H9 (cell line): ENCODE results near the gene FKBP10. TPM values are rescaled to one million over a fixed set of nuclear protein-coding genes. Genes with fewer than 3 reads are reported as not detected.

Experiments
- DNase-seq: peaks from one replicate; pipeline ENCODE4 v3.0.0-alpha.2; 2017
- H2AFZ ChIP-seq: one replicate; pipeline ENCODE4 v1.6.1; 2013; ENCODE audit warnings: mild to moderate bottlenecking, low read length, control low read depth, moderate library complexity
- H2AK5ac ChIP-seq: 2 replicates; pipeline ENCODE4 v1.6.1; 2013; ENCODE audit warnings: low read length, control low read depth, mixed read lengths; ENCODE audit not compliant: insufficient read length
- H2BK120ac ChIP-seq: one replicate; pipeline ENCODE4 v1.6.1; 2013; ENCODE audit warnings: low read depth, mild to moderate bottlenecking, low read length, control low read depth, inconsistent platforms; ENCODE audit not compliant: poor library complexity, severe bottlenecking
- H2BK12ac ChIP-seq: 2 replicates; pipeline ENCODE4 v1.6.1; 2013; ENCODE audit warnings: low read length, control low read depth, mixed read lengths, low read depth; ENCODE audit not compliant: insufficient read length
- H2BK15ac ChIP-seq: 2 replicates; pipeline ENCODE4 v1.6.1; 2013; ENCODE audit warnings: low read depth, low read length, control low read depth
- H2BK20ac ChIP-seq: one replicate; pipeline ENCODE4 v1.6.1; 2013; ENCODE audit warnings: low read depth, mild to moderate bottlenecking, low read length, control low read depth, inconsistent platforms; ENCODE audit not compliant: poor library complexity, severe bottlenecking
- H2BK5ac ChIP-seq: 2 replicates; pipeline ENCODE4 v1.6.1; 2013; ENCODE audit warnings: low read length, control low read depth, mixed read lengths; ENCODE audit not compliant: insufficient read length
- H3K14ac ChIP-seq: 2 replicates; pipeline ENCODE4 v1.6.1; 2013; ENCODE audit warnings: low read length, control low read depth; ENCODE audit not compliant: insufficient read depth
- H3K18ac ChIP-seq: 2 replicates; pipeline ENCODE4 v1.6.1; 2013; ENCODE audit warnings: low read depth, mild to moderate bottlenecking, mixed read lengths, low read length, control low read depth; ENCODE audit not compliant: insufficient read length
- H3K23ac ChIP-seq: 2 replicates; pipeline ENCODE4 v1.6.1; 2013; ENCODE audit warnings: low read length, control low read depth, mixed read lengths, low read depth; ENCODE audit not compliant: insufficient read length
- H3K23me2 ChIP-seq: 2 replicates; pipeline ENCODE4 v1.6.1; 2013; ENCODE audit warnings: low read depth, mild to moderate bottlenecking, mixed read lengths, low read length, control low read depth; ENCODE audit not compliant: insufficient read length, poor library complexity, severe bottlenecking
- H3K27ac ChIP-seq: 2 replicates; pipeline ENCODE4 v1.5.1; 2013; ENCODE audit warnings: low read length, control low read depth, mixed read lengths, low read depth; ENCODE audit not compliant: insufficient read length
- H3K27me3 ChIP-seq: 2 replicates; pipeline ENCODE4 v1.6.1; 2013; ENCODE audit warnings: low read length, control low read depth, inconsistent platforms; ENCODE audit not compliant: insufficient read depth
- H3K4ac ChIP-seq: 2 replicates; pipeline ENCODE4 v1.6.1; 2013; ENCODE audit warnings: low read depth, mild to moderate bottlenecking, control low read depth, inconsistent platforms, low read length, moderate library complexity
- H3K4me1 ChIP-seq: 2 replicates; pipeline ENCODE4 v1.6.1; 2013; ENCODE audit warnings: low read length, control low read depth, inconsistent platforms; ENCODE audit not compliant: insufficient read depth
- H3K4me2 ChIP-seq: 2 replicates; pipeline ENCODE4 v1.6.1; 2013; ENCODE audit warnings: low read length, control low read depth, mixed read lengths; ENCODE audit not compliant: insufficient read length, insufficient read depth
- H3K56ac ChIP-seq: 2 replicates; pipeline ENCODE4 v1.6.1; 2013; ENCODE audit warnings: low read depth, mild to moderate bottlenecking, mixed read lengths, low read length, control low read depth; ENCODE audit not compliant: insufficient read length
- H3K79me1 ChIP-seq: 2 replicates; pipeline ENCODE4 v1.6.1; 2013; ENCODE audit warnings: low read depth, mild to moderate bottlenecking, moderate library complexity, low read length, control low read depth, inconsistent platforms; ENCODE audit not compliant: insufficient read depth, poor library complexity, severe bottlenecking
- H3K79me2 ChIP-seq: 2 replicates; pipeline ENCODE4 v1.6.1; 2013; ENCODE audit warnings: low read length, control low read depth, inconsistent platforms; ENCODE audit not compliant: insufficient read depth
- H3K9ac ChIP-seq: 2 replicates; pipeline ENCODE4 v1.6.1; 2013; ENCODE audit warnings: low read length, control low read depth, mixed read lengths; ENCODE audit not compliant: insufficient read length; ENCODE audit errors: extremely low read depth
- H3K9me3 ChIP-seq: one replicate; pipeline ENCODE4 v1.6.1; 2013; ENCODE audit warnings: low read depth, low read length, inconsistent platforms; ENCODE audit not compliant: control insufficient read depth
- H3T11ph ChIP-seq: one replicate; pipeline ENCODE4 v1.6.1; 2013; ENCODE audit warnings: mild to moderate bottlenecking, low read length, control low read depth, inconsistent platforms
- H4K20me1 ChIP-seq: one replicate; pipeline ENCODE4 v1.6.1; 2013; ENCODE audit not compliant: control insufficient read depth, insufficient read length, insufficient read depth
- H4K5ac ChIP-seq: 2 replicates; pipeline ENCODE4 v1.6.1; 2013; ENCODE audit warnings: low read depth, mild to moderate bottlenecking, mixed read lengths, low read length, control low read depth; ENCODE audit not compliant: insufficient read length
- H4K8ac ChIP-seq: replicated peaks from 2 replicates; pipeline ENCODE4 v1.6.1; 2013; ENCODE audit warnings: low read length, control low read depth, mixed read lengths, low read depth; ENCODE audit not compliant: insufficient read length
- H4K91ac ChIP-seq: 2 replicates; pipeline ENCODE4 v1.6.1; 2013; ENCODE audit warnings: low read depth, mild to moderate bottlenecking, moderate library complexity, mixed read lengths, low read length, control low read depth; ENCODE audit not compliant: insufficient read length
- H3K27ac Mint-ChIP-seq, 3 experiments: 2 replicates in 2 of 3; 3 replicates in 1 of 3; pipeline ENCODE4 v1.8.0; 2020 to 2021; ENCODE audit warnings: mixed read lengths in 3 of 3, mild to moderate bottlenecking in 1 of 3, moderate library complexity in 1 of 3
- H3K27me3 Mint-ChIP-seq: 2 replicates; pipeline ENCODE4 v1.8.0; 2021; ENCODE audit warnings: low read depth, mild to moderate bottlenecking, moderate library complexity, mixed read lengths
- H3K36me3 Mint-ChIP-seq, 3 experiments: 2 replicates in 2 of 3; 3 replicates in 1 of 3; pipeline ENCODE4 v1.8.0; 2020 to 2021; ENCODE audit warnings: low read depth in 3 of 3, mixed read lengths in 3 of 3; ENCODE audit not compliant: insufficient read depth in 1 of 3
- H3K4me1 Mint-ChIP-seq, 2 experiments: 2 replicates each; pipeline ENCODE4 v1.8.0; 2020; ENCODE audit warnings: mixed read lengths in 2 of 2
- H3K4me3 Mint-ChIP-seq, 2 experiments: 2 replicates in 1 of 2; 3 replicates in 1 of 2; pipeline ENCODE4 v1.8.0; 2020 to 2021; ENCODE audit warnings: mild to moderate bottlenecking in 2 of 2, mixed read lengths in 2 of 2, moderate library complexity in 1 of 2
- H3K9me3 Mint-ChIP-seq, 2 experiments: 2 replicates in 1 of 2; 3 replicates in 1 of 2; pipeline ENCODE4 v1.8.0; 2020; ENCODE audit warnings: mild to moderate bottlenecking in 2 of 2, mixed read lengths in 2 of 2, moderate library complexity in 1 of 2
- WGBS: extraction: QIAGEN DNeasy Blood & Tissue Kit; methylation state at CpG from one replicate; pipeline ENCODE4 v1.1.7; 2013; ENCODE audit warnings: missing lambda C conversion rate, low lambda C conversion rate, mixed read lengths; ENCODE audit not compliant: insufficient read length; ENCODE audit errors: extremely low coverage; 5-methylcytosine and 5-hydroxymethylcytosine counted together
- total RNA-seq: library from RNA; stranded (reverse); gene quantifications from 2 replicates; pipeline ENCODE4 v1.2.1, GENCODE V29; 2021
- TF ChIP-seq, protein P1 (sequence below): fragments of 200-600 bp; sonication (generic); conservative IDR thresholded peaks from 3 replicates; pipeline ENCODE4 v1.8.0; 2021; ENCODE audit warnings: antibody characterized with exemption, mild to moderate bottlenecking

The FKBP10 gene
- total RNA-seq, 1 experiment from 2014 or later = 166 TPM

DNA sequence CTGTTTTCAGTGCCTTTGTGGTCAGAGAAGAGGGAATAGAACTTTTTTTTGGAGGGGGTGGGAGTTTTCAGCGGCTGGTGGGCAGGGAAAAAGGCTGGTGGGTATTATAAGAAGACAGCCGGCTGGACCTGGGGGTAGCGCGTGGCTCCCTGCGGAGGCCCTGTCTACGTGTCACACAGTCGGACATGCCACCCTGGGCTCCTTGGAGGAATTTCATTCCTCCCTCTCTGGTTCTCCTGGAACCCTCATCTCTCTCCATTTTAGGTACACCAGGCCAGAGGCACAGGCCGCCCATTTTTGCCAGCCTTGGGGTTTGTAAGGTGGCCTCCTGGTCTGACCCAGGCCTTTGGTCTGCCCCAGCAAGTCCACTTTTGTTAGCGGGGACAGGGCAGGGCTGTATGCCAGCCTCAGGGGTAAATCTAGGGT is 908 bp downstream of the FKBP10 start:
- Histone ChIP-seq H2BK12ac (no peak overlapping the region), H4K91ac (no peak overlapping the region), H3K4me2 (peak overlapping the region; percentile 76), H3K79me2 (peaks cover 14% of the 10 kb centered on the region; the same call in 1 of the 2 replicates), H3K9me3 (no peaks in the 10 kb centered on the region), H3K14ac (no peak overlapping the region; the same call in 1 of the 2 replicates), H3K79me1 (peaks cover 2% of the 10 kb centered on the region), H3K27ac (no peak overlapping the region), H2BK20ac (no peak overlapping the region), H2BK15ac (no peak overlapping the region), H3K23me2 (peaks cover 16% of the 10 kb centered on the region), H3K23ac (no peak overlapping the region), H2BK120ac (no peak overlapping the region), H2BK5ac (no peak overlapping the region), H3K4me1 (peaks cover 4% of the 10 kb centered on the region; the same call in 1 of the 2 replicates), H3K56ac (no peak overlapping the region), H2AK5ac (no peak overlapping the region), H4K5ac (no peak overlapping the region), H2AFZ (no peak overlapping the region), H3T11ph (no peak overlapping the region), H3K27me3 (no peaks in the 10 kb centered on the region), H3K18ac (no peak overlapping the region), H4K20me1 (no peaks in the 10 kb centered on the region), H3K4ac (no peak overlapping the region), H3K9ac (peak overlapping the region; percentile 51), H4K8ac (no peak overlapping the region)
- peaks cover 29 to 37% (median 33%) of the 10 kb centered on the region in 3 experiments for H3K36me3 Mint-ChIP-seq
- TF ChIP-seq, protein P1, sequence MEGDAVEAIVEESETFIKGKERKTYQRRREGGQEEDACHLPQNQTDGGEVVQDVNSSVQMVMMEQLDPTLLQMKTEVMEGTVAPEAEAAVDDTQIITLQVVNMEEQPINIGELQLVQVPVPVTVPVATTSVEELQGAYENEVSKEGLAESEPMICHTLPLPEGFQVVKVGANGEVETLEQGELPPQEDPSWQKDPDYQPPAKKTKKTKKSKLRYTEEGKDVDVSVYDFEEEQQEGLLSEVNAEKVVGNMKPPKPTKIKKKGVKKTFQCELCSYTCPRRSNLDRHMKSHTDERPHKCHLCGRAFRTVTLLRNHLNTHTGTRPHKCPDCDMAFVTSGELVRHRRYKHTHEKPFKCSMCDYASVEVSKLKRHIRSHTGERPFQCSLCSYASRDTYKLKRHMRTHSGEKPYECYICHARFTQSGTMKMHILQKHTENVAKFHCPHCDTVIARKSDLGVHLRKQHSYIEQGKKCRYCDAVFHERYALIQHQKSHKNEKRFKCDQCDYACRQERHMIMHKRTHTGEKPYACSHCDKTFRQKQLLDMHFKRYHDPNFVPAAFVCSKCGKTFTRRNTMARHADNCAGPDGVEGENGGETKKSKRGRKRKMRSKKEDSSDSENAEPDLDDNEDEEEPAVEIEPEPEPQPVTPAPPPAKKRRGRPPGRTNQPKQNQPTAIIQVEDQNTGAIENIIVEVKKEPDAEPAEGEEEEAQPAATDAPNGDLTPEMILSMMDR = no peak
- H3K27me3 Mint-ChIP-seq = peaks cover 11% of the 10 kb centered on the region
- peaks cover 24 to 41% of the 10 kb centered on the region in 2 experiments for H3K4me1 Mint-ChIP-seq
- peaks cover 0 to 10% of the 10 kb centered on the region in 2 experiments; a peak in 3 of 5 replicates for H3K9me3 Mint-ChIP-seq
- H3K4me3 Mint-ChIP-seq = peak overlapping the region; percentile 91 to 99
- no peak for DNase-seq
- H3K27ac Mint-ChIP-seq = peak overlapping the region in 1 of 3 experiments; percentile 97; a peak in 3 of 7 replicates
- WGBS = no CpG with 5 or more reads among the region's 9 CpGs
